ENCODE results near the gene CTNNB1.
"Not testable (repeated sequence)": the region's sequence is repeated elsewhere in the genome, so short reads cannot be mapped to it uniquely, and the experiment has no call there.

Gene CTNNB1

GRCh38 chr3:41277790-41278465, 78.6 kb downstream of the CTNNB1 start:
- no peak for TF ChIP-seq CTCF (IDR thresholded peaks at IDR 0.05; ENCODE audit: insufficient read depth, low read depth, low read length, missing control alignments)

GRCh38 chr3:41284934-41285333, 85.6 kb downstream of the CTNNB1 start:
- DNase-seq (ENCODE audit: low read depth); H3K4me3 ChIP-seq (ENCODE audit: low read length): not testable (repeated sequence)

More at GRCh38 chr3:41277790-41278465, 78.6 kb downstream of the CTNNB1 start:
- H3K4me3 ChIP-seq (ENCODE audit: low read length), result no peak overlapping the region
- DNase-seq (ENCODE audit: low read depth), result no peak

GRCh38 chr3:41286305-41286704, 87.0 kb downstream of the CTNNB1 start:
- TF ChIP-seq CTCF (IDR thresholded peaks at IDR 0.05; ENCODE audit: insufficient read depth, low read depth, low read length, missing control alignments), result no peak
- no peak overlapping the region for H3K4me3 ChIP-seq (ENCODE audit: low read length)
- DNase-seq (ENCODE audit: low read depth), result no peak

GRCh38 chr3:41288785-41289184, 89.5 kb downstream of the CTNNB1 start:
- H3K4me3 ChIP-seq (ENCODE audit: low read length), result no peak overlapping the region
- DNase-seq (ENCODE audit: low read depth), result no peak
- TF ChIP-seq CTCF (IDR thresholded peaks at IDR 0.05; ENCODE audit: insufficient read depth, low read depth, low read length, missing control alignments), result no peak

Measured in epithelial cell of esophagus (primary cell).